HG03159 (cell line): ENCODE data around the gene USH1G.

Experiments used
- ATAC-seq: cut with Tn5 transposase; IDR thresholded peaks from one replicate; pipeline ENCODE4 v1.9.1; 2021; ENCODE audit warnings: mild to moderate bottlenecking, moderate library complexity; ENCODE audit not compliant: unreplicated experiment

USH1G gene

DNA sequence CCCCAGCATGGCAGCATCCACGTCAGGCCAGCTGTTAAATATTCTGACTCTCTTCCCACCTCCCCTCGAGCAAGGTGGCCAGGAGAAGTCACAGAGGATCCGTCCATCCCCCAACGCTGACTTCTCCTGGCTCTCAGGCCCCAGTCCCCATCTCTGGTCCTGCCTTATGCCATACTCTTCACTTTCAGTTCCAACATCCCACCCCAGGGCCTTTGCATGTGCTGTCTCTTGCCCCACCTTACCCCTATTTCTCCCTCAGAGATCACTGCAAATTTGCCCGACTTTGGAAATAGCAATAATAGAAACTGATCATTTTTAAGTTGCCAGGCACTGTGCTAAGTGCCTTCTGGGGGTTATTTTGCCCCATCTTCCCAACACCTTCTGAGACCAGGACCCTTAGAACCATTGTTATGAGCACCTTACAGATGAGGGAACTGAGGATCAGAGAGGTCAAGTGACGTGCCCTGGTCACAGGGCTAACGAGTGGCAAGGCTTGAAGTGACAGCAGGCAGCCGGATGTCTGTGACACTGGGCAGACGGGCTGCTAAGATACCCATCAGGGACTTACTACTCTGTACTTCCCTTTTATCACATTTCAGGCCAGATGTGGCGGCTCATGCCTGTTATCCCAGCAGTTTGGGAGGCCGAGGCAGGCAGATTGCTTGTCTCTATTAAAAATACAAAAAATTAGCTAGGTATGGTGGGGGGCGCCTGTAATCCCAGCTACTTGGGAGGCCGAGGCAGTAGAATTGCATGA is 31.8 kb upstream of the USH1G start:
- ATAC-seq = no peak

DNA sequence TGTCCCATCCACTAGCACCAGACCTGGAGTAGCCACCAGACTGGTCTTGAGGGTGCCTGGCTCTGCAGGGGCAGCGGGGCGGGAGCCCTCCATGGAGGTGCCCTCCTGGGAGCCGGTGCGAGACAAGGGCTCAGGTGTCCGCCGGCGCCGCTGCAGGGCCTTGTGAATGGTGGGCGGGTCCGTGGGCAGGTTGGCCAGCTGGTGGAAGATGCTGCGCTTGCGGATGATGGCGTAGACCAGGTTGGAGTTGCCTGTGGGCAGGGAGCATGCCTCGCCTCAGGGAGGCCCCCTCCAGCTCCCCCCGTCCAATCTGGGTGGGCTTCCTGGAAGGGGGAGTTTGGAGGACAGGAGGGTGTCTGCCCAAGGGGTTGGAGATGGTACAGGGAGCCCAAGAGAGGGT is 31.1 kb upstream of the USH1G start:
- no peak for ATAC-seq

DNA sequence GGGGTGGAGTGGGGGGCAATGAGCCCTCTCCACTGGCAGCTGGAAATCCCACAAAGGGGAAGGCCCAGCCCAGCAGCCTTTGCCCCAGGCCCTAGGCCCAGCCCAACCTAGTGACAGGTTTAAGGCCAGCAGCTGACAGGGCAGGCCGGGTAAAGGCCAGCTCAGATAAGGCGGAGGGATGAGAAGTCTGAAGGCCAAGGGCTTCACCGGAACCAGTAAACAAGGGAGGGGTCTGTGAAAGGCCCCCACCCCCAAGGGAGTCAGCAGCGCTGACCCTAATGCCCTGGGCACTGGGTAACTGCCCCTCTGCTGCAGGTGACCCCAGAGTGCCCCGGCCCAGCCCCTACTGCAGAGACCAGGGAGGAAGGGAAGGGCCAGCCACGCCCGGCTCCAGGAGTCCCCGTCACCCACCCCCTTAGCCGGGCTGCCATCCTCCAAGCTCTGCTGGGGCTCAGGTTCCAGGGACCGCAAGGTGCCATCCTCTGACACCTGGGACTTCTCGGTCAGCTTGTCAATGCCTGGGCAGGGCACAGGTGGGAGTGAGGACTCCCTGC is 30.2 kb upstream of the USH1G start:
- ATAC-seq = no peak

DNA sequence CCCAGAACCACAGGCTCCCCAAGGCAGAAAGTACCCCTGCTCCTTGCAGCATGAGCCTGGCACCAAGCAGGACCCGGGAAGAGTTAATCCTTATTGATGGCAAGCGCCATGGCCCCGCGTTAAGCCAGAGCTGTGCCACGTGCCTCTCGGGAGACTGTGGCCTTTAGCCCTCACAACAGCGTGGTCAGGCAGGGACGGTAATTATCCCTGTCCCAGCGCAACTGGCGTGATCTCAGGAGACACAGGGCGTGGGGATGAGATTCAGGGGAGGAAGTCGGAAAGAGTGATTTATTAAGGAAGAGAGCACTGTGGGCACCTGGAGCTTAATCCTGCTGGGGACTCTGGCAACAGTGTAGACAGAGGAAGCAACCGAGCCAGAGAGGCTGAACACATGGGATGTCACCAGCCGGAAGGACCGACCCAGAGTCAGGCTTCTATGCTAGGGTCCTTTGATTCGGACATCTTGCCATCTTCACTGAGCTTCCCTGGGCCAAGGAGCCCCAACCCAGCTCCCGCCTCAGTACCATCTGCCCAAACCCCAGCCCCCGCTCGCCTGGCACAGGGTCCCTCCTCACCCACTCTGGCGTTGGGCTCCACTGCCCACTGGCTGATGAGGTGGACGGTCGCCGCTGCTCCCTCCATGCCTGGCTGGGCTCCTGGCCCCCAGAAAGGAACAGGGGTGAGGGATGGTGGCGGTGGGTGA is 29.5 kb upstream of the USH1G start:
- no peak for ATAC-seq

DNA sequence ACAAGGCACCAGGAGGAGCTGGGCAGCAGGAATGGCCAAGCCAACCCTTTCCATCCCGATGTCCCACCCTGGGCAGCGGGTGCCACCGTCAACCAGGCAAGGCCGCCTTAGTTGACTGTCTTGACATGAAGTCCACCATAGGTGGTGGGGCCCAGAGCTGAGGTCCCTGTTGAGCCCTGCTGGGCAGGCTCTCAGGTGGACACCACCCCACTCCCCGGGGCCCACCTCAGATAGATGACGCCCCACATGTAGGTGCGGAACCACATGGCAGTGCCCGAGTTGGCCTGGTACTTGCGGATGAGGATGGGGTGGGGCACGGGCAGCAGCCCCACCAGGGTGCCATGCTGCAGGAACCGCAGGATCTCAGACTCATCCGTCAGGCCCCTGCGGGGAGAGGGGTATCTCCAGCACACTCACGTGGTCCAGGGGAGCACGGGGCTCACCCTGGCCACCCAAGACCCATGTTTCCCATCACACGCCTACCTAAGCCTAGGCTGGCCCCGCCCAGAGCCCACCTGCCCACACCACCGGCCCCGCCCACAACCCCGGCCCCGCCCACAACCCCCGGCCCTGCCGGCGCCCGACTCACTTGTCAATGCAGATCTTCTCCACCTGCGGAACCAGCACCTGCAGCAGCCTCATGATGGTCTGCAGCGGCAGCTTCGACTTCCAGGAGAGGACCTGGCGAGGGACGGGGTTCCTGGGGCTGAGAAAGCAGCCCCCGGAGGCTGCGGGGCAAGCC is 28.8 kb upstream of the USH1G start:
- no peak for ATAC-seq

GRCh38 chr17:74951065-74951464 is 28.0 kb upstream of the USH1G start:
- no peak for ATAC-seq

DNA sequence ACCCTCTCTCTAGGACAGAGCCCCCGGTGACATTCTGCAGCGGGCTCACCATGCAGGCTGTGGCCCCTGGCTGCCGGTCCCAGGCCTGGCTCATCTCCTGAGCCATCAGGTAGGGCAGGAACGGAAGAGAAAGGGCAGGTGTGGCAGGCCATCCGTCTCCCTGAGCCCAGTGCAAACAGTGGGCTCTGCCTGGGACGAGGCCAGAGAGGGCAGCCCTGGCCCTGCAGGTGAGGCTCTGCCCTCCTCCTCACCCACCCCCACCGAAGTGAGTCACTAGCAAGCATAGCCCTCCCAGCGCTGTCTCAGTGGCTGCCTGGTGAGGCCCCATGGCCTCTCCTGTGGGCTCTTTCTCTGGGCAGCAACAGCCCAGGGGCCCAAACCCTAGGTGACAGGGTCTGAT is 27.2 kb upstream of the USH1G start:
- ATAC-seq = no peak

GRCh38 chr17:74949455-74950115 is 26.5 kb upstream of the USH1G start:
- no peak for ATAC-seq

DNA sequence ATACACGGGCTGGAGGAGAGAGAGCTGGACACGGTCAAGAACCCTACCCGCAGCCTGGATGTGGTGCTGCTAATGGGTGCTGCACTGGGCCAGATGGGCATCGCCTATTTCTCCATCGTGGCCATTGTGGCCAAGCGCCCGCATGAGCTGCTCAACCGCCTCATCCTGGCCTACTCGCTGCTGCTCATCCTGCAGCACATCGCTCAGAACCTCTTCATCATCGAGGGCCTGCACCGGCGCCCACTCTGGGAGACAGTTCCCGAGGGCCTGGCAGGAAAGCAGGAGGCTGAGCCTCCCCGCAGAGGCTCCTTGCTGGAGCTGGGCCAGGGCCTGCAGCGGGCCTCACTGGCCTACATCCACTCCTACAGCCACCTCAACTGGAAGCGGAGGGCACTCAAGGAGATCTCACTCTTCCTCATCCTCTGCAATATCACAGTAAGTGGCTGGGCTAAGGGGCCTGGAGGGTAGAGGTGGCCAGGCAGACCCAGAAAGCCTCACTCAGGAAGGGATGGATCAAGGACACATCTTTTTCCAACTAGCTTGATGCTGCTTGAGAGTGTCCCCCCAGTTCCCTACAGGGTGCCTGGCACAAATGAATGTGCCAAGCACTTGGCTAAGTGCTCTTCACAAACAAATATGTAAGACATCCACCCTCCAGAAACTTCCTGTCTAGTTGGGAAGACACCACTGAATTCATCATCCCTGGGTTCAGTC is 24.1 kb upstream of the USH1G start:
- no peak for ATAC-seq

GRCh38 chr17:74946641-74947040 is 23.6 kb upstream of the USH1G start:
- no peak for ATAC-seq

- ATAC-seq = no peak
These were observed 22.5 kb upstream of the USH1G start for GRCh38 chr17:74945543-74945942.

GRCh38 chr17:74943808-74944522 is 20.9 kb upstream of the USH1G start:
- no peak for ATAC-seq

- no peak for ATAC-seq
These were observed 18.2 kb upstream of the USH1G start for GRCh38 chr17:74941128-74941725.

DNA sequence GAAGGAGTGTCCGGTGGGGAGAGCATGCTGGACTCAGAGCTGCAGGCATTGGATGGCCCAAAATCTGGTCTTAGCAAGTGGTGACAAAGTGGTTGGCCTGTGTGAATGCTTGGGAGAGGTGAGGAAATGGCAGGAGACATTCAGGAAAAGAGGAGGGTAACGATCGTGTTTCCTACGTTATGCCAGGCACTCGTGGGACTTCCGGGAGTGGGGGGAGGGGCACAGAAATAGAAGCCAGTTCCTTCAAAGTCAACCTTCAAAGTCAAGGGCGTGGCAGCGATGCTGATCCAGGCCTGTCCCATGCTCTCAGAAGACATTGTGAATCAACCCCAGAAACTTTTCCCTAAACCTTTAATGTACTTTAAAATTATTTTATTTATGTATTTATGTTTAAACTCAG is 16.5 kb upstream of the USH1G start:
- ATAC-seq = no peak

DNA sequence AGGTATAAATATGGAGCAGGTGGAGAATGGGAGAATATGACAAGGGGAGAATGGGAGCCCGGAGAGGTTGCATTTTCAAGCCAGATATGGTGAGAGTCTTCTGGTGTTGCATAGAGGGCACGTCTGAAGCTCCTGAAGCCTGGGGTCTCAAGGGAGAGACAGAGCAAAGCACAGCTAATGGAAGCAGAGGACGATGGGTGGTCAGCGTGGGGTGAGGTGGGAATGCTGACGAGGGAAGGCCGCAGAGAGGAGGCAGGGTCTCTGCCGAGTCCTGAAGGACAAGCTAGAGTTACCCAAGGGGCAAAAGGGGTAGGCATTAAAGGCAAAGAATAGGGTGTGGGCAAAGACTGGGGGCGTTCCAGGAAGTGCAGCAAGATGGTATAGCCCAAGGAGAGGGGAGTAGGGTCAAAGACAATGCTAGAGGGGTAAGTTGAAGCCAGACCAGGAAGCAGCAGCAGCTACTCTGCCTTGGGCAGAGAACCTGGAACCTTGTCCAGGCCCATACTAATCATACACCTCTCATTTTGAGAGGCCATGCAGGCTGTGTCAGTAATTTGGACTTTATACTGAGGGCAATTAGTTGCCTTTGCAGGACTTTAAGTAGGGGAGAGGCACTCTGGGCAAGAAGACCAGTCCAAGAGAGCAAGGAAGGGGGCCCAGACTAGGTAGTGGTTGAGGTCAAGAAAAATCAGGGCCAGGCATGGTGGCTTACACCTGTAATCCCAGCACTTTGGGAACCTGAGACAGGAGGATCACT is 15.3 kb upstream of the USH1G start:
- no peak for ATAC-seq

- ATAC-seq = no peak
These were observed 14.3 kb upstream of the USH1G start for GRCh38 chr17:74937064-74938051.

DNA sequence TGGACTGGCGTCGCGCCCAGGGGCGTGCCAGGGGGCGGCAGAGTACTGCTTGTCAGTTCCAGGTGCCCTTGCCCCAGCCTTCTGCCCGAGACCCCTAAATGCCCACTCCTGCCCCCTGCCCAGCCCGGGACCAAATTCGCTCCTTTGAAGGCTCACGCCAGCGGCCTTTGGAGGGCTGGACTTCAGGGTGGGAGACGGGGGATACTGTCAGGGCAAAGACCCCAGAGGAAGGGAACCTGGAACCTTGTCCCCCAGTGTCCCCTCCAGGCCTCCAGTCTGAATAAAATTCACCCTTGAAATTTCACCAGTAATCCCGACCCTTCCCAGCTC is 13.4 kb upstream of the USH1G start:
- ATAC-seq = no peak
